ENCODE data around the gene RNF115. TPM values are rescaled to one million over a fixed set of nuclear protein-coding genes. Genes with fewer than 3 reads are reported as not detected.
A peak's percentile ranks its signal among the peaks of the same experiment; 100 is the strongest.

RNF115 gene
- total and polyA plus RNA-seq, 2 of the 13 experiments (the other 11 are each of a cell fraction or from before 2014, with no cell fraction given), result 6.0 to 10.1 TPM

DNA sequence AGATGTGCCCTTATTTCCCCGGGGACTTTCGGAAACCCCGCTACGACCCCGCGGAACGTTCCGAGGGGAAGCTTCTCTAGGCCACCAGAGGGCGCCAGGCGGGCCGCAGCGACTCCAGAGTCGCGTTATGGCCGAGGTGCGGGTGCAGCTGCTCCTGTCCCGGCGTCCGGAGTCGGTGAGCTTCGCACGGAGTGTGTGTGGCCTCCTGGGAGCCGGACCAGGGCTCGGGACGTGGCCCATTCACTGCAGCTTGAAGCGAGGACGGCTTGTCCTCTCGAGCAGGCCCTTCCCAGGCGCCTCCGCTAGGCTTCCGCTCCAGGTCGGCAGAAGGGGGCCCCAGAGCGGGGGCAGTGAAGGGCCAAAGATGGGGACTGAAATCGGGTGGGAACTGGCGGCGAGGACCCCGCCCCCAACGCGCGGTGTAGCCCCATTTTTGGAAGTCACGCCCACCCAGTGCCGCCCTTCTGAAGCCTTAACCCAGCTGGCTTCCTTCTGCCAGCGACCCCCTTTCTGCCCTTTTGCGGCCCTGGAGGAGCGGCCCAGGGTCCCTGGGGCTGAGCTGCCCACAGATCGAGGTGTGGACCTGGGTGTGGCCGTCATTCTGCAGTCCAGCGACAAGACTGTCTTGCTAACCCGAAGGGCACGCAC is 21.7 kb upstream of the RNF115 start, which contains the start of gene NUDT17 (continued):
- TF ChIP-seq, protein P1, sequence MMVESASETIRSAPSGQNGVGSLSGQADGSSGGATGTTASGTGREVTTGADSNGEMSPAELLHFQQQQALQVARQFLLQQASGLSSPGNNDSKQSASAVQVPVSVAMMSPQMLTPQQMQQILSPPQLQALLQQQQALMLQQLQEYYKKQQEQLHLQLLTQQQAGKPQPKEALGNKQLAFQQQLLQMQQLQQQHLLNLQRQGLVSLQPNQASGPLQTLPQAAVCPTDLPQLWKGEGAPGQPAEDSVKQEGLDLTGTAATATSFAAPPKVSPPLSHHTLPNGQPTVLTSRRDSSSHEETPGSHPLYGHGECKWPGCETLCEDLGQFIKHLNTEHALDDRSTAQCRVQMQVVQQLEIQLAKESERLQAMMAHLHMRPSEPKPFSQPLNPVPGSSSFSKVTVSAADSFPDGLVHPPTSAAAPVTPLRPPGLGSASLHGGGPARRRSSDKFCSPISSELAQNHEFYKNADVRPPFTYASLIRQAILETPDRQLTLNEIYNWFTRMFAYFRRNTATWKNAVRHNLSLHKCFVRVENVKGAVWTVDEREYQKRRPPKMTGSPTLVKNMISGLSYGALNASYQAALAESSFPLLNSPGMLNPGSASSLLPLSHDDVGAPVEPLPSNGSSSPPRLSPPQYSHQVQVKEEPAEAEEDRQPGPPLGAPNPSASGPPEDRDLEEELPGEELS (CRISPR knock-in tag; IDR thresholded peaks at IDR 0.05), result 0 out of 2 replicates have a peak, but pooled peaks have one; percentile 18
- TF ChIP-seq, protein P2, sequence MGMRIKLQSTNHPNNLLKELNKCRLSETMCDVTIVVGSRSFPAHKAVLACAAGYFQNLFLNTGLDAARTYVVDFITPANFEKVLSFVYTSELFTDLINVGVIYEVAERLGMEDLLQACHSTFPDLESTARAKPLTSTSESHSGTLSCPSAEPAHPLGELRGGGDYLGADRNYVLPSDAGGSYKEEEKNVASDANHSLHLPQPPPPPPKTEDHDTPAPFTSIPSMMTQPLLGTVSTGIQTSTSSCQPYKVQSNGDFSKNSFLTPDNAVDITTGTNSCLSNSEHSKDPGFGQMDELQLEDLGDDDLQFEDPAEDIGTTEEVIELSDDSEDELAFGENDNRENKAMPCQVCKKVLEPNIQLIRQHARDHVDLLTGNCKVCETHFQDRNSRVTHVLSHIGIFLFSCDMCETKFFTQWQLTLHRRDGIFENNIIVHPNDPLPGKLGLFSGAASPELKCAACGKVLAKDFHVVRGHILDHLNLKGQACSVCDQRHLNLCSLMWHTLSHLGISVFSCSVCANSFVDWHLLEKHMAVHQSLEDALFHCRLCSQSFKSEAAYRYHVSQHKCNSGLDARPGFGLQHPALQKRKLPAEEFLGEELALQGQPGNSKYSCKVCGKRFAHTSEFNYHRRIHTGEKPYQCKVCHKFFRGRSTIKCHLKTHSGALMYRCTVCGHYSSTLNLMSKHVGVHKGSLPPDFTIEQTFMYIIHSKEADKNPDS (CRISPR knock-in tag; IDR thresholded peaks at IDR 0.05), result no peak
- no peak for TF ChIP-seq ZNF354B (CRISPR knock-in tag; IDR thresholded peaks at IDR 0.05)
- TF ChIP-seq, protein P3, sequence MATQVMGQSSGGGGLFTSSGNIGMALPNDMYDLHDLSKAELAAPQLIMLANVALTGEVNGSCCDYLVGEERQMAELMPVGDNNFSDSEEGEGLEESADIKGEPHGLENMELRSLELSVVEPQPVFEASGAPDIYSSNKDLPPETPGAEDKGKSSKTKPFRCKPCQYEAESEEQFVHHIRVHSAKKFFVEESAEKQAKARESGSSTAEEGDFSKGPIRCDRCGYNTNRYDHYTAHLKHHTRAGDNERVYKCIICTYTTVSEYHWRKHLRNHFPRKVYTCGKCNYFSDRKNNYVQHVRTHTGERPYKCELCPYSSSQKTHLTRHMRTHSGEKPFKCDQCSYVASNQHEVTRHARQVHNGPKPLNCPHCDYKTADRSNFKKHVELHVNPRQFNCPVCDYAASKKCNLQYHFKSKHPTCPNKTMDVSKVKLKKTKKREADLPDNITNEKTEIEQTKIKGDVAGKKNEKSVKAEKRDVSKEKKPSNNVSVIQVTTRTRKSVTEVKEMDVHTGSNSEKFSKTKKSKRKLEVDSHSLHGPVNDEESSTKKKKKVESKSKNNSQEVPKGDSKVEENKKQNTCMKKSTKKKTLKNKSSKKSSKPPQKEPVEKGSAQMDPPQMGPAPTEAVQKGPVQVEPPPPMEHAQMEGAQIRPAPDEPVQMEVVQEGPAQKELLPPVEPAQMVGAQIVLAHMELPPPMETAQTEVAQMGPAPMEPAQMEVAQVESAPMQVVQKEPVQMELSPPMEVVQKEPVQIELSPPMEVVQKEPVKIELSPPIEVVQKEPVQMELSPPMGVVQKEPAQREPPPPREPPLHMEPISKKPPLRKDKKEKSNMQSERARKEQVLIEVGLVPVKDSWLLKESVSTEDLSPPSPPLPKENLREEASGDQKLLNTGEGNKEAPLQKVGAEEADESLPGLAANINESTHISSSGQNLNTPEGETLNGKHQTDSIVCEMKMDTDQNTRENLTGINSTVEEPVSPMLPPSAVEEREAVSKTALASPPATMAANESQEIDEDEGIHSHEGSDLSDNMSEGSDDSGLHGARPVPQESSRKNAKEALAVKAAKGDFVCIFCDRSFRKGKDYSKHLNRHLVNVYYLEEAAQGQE (IDR thresholded peaks at IDR 0.05; ENCODE audit: borderline replicate concordance in 1 of 2, low read depth in 1 of 2, low read length in 2 of 2), result no peak
- TF ChIP-seq, protein P4, sequence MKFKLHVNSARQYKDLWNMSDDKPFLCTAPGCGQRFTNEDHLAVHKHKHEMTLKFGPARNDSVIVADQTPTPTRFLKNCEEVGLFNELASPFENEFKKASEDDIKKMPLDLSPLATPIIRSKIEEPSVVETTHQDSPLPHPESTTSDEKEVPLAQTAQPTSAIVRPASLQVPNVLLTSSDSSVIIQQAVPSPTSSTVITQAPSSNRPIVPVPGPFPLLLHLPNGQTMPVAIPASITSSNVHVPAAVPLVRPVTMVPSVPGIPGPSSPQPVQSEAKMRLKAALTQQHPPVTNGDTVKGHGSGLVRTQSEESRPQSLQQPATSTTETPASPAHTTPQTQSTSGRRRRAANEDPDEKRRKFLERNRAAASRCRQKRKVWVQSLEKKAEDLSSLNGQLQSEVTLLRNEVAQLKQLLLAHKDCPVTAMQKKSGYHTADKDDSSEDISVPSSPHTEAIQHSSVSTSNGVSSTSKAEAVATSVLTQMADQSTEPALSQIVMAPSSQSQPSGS (CRISPR knock-in tag; IDR thresholded peaks at IDR 0.05), result no peak
- TF ChIP-seq ZNF24 (IDR thresholded peaks at IDR 0.05), result no peak
- no peak for TF ChIP-seq MXD4 (CRISPR knock-in tag; IDR thresholded peaks at IDR 0.05)
- TF ChIP-seq, protein P5, sequence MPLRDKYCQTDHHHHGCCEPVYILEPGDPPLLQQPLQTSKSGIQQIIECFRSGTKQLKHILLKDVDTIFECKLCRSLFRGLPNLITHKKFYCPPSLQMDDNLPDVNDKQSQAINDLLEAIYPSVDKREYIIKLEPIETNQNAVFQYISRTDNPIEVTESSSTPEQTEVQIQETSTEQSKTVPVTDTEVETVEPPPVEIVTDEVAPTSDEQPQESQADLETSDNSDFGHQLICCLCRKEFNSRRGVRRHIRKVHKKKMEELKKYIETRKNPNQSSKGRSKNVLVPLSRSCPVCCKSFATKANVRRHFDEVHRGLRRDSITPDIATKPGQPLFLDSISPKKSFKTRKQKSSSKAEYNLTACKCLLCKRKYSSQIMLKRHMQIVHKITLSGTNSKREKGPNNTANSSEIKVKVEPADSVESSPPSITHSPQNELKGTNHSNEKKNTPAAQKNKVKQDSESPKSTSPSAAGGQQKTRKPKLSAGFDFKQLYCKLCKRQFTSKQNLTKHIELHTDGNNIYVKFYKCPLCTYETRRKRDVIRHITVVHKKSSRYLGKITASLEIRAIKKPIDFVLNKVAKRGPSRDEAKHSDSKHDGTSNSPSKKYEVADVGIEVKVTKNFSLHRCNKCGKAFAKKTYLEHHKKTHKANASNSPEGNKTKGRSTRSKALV (CRISPR knock-in tag; IDR thresholded peaks at IDR 0.05), result no peak; the same call in 1 of the 2 replicates
- TF ChIP-seq TGIF2 (CRISPR knock-in tag; IDR thresholded peaks at IDR 0.05), result peak; percentile 75

Data from HepG2 (cell line).